RPMI7951 (cell line): ENCODE results near the gene LBX2. TPM values are rescaled to one million over a fixed set of nuclear protein-coding genes. Genes with fewer than 3 reads are reported as not detected.
"Not testable (repeated sequence)": the region's sequence is repeated elsewhere in the genome, so short reads cannot be mapped to it uniquely, and the experiment has no call there.

Experiments
- DNase-seq: peaks from one replicate; pipeline ENCODE4 v3.0.0-alpha.2; 2012; ENCODE audit warnings: low read depth
- total RNA-seq: library from RNA; depleted of rRNA; stranded (reverse); fragments of >200 nt; shearing (Covaris generic); gene quantifications from 2 replicates; pipeline ENCODE4 v1.2.3, GENCODE V29; 2014

The LBX2 gene
- total RNA-seq, 1 experiment from 2014 or later = 6.7 TPM

- peak; percentile 95 for DNase-seq
These were observed 16.4 kb downstream of the LBX2 start, which contains the start of the genes CCDC142 and TTC31 for GRCh38 chr2:74482801-74483674. Gene CCDC142, minus strand, starts transcription at chr2:74482998. Its CDS starts 161 bp downstream, at chr2:74482837. Gene TTC31, plus strand, starts transcription at chr2:74483081. Its CDS starts 15 bp downstream, at chr2:74483096.

- no peak for DNase-seq
These were observed 17.2 kb downstream of the LBX2 start for GRCh38 chr2:74481961-74482800.

DNA sequence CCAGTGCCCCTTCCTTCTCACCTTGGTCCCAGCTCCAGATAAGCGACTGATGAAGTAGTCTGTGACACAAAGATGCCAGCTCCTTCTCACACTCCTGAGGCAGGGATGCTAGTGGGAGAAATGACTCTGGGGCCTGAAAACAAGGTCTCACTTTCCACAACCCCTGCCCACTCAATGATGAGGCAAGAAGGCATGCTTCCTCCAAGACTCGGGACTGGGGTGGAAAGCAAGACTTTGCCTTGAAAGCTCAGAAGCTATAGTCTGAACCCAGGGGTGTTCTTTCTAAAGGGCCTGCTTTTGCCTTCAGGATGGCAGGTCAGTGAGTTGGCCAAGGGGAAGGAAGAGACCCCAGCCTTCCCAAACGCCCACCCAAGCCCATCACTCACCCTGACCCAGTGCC lies 18.0 kb downstream of the LBX2 start:
- DNase-seq = no peak

GRCh38 chr2:74474899-74475298 lies 24.5 kb downstream of the LBX2 start:
- DNase-seq = no peak

DNA sequence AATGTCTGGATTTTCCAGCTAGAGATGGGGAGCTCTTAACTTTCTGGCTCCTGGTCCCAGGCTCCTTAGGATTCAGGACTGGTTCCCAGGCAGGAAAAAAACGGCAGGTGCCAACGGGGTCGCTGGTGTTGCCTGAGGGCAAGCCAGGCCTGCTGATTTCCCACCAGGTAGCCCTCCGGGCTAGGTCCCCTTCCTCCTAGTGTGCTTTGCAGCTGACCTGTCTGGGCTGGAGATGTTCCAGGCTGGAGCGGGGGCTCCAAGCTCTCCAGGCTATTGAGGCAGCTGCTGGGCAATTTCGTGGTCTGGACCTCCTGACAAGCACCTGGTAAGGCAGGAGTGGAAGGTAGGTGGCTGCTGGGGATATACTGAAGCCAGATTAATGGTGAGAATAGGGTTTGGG lies 24.9 kb downstream of the LBX2 start:
- no peak for DNase-seq

DNA sequence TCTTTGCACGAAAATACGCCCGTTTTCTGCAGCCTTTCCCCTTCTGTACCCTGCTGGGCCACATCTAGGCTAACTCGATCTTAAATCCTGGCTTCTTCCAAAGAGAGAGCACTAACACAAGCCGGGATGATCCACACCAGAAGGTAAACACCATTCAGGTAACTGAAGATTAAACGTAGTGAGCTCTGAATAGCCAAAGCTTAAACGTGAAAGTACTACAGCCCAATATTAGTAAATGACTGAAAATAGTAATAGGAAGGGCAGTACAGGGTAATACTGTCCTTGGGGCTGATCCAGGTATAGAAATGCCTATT lies 26.5 kb downstream of the LBX2 start:
- no peak for DNase-seq

- peak; percentile 96 for DNase-seq
These were observed 27.1 kb downstream of the LBX2 start, which contains the start of gene MRPL53 for GRCh38 chr2:74472086-74472944. Gene MRPL53, minus strand, starts transcription at chr2:74472680. Its CDS starts 20 bp downstream, at chr2:74472660.

DNA sequence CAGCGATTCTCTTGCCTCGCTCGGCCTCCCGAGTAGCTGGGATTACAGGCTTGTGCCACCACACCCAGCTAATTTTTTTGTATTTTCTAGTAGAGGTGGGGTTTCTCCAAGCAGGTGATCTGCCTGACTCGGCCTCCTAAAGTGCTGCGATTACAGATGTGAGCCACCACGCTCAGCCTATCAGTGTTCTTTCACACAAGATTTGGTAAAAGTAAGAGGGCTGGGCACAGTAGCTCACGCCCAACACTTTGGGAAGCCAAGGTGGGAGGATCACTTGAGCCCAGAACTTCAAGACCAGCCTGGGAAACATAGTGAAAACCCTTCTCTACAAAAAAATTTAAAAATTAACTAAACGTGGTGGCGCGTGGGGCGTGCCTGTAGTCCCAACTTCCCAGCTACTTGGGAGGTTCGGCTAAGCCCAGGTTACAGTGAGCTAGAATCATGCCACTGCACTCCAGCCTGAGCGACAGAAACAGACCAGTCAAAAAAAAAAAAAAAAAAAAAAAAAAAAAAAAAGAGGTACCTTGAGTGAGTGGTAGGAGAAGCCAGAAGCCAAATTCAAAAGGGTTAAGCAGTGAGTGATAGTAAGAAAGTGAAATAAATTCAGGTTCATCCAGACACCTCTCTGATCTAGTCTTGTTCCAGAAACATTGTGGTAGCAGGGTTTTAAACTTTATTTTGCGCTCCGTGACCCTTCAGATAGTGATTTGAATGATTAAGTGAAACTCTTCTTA lies 27.9 kb downstream of the LBX2 start:
- DNase-seq = no peak

DNA sequence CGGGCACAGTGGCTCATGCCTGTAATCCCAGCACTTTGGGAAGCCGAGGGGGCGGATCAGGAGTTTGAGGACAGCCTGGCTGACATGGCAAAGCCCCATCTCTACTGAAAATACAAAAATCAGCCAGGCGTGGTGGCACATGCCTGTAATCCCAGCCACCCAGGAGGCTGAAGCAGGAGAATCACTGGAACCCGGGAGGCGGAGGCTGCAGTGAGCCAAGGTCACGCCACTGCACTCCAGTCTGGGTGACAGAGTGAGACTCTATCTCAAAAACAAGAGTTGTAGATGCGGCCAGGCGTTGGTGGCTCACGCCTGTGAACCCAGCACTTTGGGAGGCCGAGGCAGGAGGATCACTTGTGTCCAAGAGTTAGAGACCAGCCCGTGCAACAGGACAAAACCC lies 28.7 kb downstream of the LBX2 start:
- not testable (repeated sequence) for DNase-seq

- no peak for DNase-seq
These were observed 35.0 kb downstream of the LBX2 start for GRCh38 chr2:74464406-74464805.

DNA sequence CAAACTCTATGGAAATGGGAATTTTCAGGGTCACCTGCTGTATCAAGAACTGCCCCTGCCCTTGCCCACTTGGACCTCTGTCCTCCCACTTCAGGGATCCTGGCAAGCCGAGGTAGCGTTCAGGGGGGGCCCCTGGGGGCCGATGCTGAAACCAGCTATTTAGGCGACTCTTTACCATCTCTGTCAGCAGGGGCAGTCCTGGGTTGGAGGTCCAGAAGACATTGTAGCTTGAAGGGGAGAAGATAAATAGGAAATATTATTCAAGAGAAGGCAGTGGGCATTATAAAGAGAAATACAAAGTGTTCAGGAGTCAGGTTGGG lies 36.7 kb downstream of the LBX2 start:
- no peak for DNase-seq

DNA sequence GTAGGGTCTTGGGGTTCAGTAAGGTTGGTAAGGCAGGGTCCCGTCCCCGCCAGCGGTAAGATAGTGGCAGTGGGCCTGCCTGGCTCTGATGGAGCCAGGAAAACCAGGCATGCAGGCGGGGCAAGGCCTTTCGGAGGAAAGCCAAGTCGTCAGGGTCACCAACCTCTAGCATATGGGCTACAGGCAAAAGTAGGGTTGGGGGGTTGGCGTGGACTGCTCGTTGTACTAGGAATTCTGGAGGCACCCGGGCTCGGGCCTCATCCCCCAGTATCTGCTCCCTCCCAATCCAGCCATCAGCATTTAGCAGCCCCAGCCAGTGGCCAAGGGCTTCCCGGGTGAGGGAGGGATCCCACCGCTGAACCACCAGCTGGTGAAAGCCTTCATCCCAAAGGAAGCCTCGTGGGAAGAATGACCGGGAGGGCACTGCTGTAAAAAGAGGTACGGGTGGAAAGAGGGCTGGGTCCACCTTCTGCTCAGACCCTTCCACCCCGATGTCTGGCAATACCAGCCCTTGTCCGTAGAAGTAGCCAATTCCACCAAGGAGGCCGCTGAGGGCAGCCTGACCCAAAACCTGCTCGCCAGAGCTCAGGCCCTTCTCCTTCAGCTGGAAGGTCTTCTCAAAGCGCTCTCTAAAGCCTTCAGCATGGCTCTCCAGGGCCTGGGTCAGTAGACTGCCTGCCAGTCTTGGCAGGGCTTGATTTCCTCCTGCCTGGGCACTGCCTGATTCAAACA lies 37.2 kb downstream of the LBX2 start:
- DNase-seq = no peak

GRCh38 chr2:74461187-74462053 lies 38.0 kb downstream of the LBX2 start:
- DNase-seq = no peak

DNA sequence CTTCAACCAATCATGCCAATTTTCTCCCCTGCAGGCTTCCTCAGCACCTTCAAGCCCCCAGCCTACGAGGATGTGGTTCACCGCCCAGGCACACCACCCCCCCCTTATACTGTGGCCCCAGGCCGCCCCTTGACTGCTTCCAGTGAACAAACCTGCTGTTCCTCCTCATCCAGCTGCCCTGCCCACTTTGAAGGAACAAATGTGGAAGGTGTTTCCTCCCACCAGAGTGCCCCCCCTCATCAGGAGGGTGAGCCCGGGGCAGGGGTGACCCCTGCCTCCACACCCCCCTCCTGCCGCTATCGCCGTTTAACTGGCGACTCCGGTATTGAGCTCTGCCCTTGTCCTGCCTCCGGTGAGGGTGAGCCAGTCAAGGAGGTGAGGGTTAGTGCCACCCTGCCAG lies 39.2 kb downstream of the LBX2 start:
- DNase-seq = not testable (repeated sequence)

DNA sequence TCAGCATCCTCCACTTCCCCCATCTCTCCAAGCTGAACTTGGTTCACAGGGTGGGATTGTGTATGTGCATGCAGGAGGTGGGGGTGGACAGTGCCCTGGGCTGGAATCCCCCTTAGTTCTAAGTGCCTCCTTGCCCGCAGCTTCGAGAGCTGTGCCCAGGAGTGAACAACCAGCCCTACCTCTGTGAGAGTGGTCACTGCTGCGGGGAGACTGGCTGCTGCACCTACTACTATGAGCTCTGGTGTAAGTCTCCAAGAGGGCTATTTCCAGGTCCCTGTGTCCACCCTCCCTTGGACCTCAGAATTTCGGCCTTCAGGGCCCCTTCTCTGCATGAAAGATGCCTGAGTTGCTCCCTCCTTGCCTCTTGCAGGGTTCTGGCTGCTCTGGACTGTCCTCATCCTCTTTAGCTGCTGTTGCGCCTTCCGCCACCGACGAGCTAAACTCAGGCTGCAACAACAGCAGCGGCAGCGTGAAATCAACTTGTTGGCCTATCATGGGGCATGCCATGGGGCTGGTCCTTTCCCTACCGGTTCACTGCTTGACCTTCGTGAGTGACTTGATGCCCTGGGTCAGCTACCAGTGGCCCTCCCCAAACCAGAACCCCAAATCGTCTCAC lies 39.8 kb downstream of the LBX2 start:
- DNase-seq = not testable (repeated sequence)

DNA sequence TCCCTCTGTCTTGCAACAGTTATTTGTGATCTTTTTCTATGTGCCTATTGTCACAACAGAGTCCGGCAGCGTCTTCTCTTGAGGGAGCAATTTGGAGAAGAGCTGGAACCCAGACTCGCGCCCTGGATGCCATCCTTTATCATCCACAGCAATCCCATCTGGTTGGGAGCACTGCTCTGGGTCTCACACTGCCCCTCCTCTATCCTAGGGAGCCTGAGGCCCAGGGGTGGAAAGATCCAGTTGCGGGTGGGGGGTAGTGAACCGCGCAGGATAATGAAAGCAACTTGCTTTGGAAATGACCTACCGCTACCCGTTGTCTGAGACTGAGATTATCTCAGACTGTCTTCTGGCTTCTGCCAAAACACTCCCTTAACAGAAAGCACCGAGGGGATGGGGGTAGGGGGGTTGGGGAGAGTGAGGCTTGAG lies 40.5 kb downstream of the LBX2 start:
- DNase-seq = no peak

DNA sequence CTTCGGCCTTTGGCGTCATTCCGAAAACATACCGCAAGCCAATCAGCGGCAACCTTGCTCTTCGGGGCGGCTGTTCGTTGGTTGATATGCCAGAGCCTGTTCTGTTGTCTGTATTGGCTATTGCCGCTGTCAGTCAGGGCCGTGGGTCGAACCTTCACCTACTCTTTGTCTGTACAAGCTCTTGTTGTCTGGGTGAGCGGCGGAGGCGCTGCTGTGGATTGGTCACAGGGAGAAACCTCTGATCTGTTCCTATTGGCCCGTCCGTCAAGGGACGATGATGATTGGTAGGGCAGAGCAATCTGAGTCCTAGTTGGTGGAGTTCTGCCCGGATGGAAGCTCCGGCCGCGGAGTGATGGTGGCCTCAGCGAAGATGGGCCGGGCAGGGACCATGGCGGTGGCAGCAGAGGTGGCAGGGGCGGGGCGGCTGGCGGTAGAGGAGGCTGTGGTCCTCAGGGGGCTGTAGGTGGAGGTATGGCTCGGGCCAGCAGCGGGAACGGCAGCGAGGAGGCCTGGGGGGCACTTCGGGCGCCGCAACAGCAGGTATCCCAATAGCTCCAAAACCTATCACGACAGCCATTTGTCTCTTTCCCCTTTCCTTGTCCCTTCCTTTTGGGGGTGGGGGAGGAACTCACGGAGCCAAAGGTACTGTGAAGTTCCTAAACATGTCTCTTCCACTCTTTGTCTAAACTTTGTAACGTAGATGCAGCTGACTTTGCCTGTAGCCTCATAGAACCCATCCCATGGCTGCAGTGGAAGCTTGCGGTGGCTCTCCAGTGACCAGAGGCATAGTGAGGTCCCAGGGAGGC lies 41.1 kb downstream of the LBX2 start, which contains the start of gene WBP1:
TSS of gene WBP1 (plus strand) at position 307 of the 806 bp plus-strand sequence. CDS start at position 472, 165 bp downstream.
- DNase-seq = peak; percentile 100

GRCh38 chr2:74457549-74458131 lies 41.8 kb downstream of the LBX2 start:
- DNase-seq = no peak
